Lower lobe of right lung (tissue), 2 donors: ENCODE data around the gene MAGED2. TPM values are rescaled to one million over a fixed set of nuclear protein-coding genes. Genes with fewer than 3 reads are reported as not detected.

Experiments used
- ATAC-seq, 2 donors: fragments of 200-7000 bp; cut with Tn5 transposase; one replicate each; pipeline ENCODE4 v1.9.1; 2020 to 2022; ENCODE audit warnings: mild to moderate bottlenecking in 2 of 2, moderate library complexity in 2 of 2
- DNase-seq: peaks from one replicate; pipeline ENCODE4 v3.0.0-alpha.2; 2020
- H3K27ac ChIP-seq: fragments of 200-600 bp; one replicate; pipeline ENCODE4 v1.8.0; 2022
- H3K27me3 ChIP-seq: fragments of 200-600 bp; one replicate; pipeline ENCODE4 v1.8.0; 2022; ENCODE audit warnings: low read depth
- H3K36me3 ChIP-seq: fragments of 200-600 bp; one replicate; pipeline ENCODE4 v1.8.0; 2022; ENCODE audit warnings: mild to moderate bottlenecking
- H3K4me1 ChIP-seq: fragments of 200-600 bp; one replicate; pipeline ENCODE4 v1.8.0; 2022
- H3K4me3 ChIP-seq: fragments of 200-600 bp; one replicate; pipeline ENCODE4 v1.8.0; 2022; ENCODE audit warnings: mild to moderate bottlenecking
- H3K9me3 ChIP-seq: fragments of 200-600 bp; one replicate; pipeline ENCODE4 v1.8.0; 2022
- CTCF ChIP-seq: fragments of 200-600 bp; IDR thresholded peaks from one replicate; pipeline ENCODE4 v1.8.0; 2022; ENCODE audit warnings: antibody characterized with exemption, mild to moderate bottlenecking
- intact Hi-C: fragments of 100-400 bp; cut with DNase I; formaldehyde crosslinking; loops from one replicate; pipeline ENCODE4 v1.11.0; 2022
- total RNA-seq: library from RNA; stranded (reverse); fragmentation: NEBNext Ultra II Directional; extraction: Animal tissue kit (Norgen Biotek cat#: 25700); gene quantifications from one replicate; pipeline ENCODE4 v1.2.1, GENCODE V29; 2021
- donor health status: DM: no; HTN: yes; CAD: no; lungs with severe emphysema.

MAGED2 gene
- total RNA-seq, 1 donor from 2014 or later, result 88.3 TPM

- DNase-seq (no peak), ATAC-seq (no peak)
- intact Hi-C loops, result no loop called here
- peaks cover under 1% of the 10 kb centered on the region for H3K36me3 ChIP-seq
- H3K27ac ChIP-seq, result no peak overlapping the region
- no peaks in the 10 kb centered on the region for H3K27me3 ChIP-seq
- H3K4me1 ChIP-seq, result no peaks in the 10 kb centered on the region
- no peak overlapping the region for H3K4me3 ChIP-seq
- no peak for TF ChIP-seq CTCF
- no peaks in the 10 kb centered on the region for H3K9me3 ChIP-seq
Measured at GRCh38 chrX:54820737-54821136, 13.2 kb downstream of the MAGED2 start.

- Histone ChIP-seq H3K27ac (no peak overlapping the region), H3K4me1 (no peaks in the 10 kb centered on the region), H3K27me3 (no peaks in the 10 kb centered on the region), H3K9me3 (no peaks in the 10 kb centered on the region), H3K36me3 (no peaks in the 10 kb centered on the region), H3K4me3 (no peak overlapping the region)
- no peak for TF ChIP-seq CTCF
- DNase-seq (no peak), ATAC-seq (no peak)
- intact Hi-C loops, result no loop called here
Measured at GRCh38 chrX:54821310-54821709, 13.8 kb downstream of the MAGED2 start.

- no peaks in the 10 kb centered on the region for H3K36me3 ChIP-seq
- H3K4me1 ChIP-seq, result no peaks in the 10 kb centered on the region
- intact Hi-C loops, result no loop called here
- no peak overlapping the region for H3K27ac ChIP-seq
- H3K27me3 ChIP-seq, result no peaks in the 10 kb centered on the region
- DNase-seq, result no peak
- no peaks in the 10 kb centered on the region for H3K9me3 ChIP-seq
- ATAC-seq, result no peak
- no peak overlapping the region for H3K4me3 ChIP-seq
- no peak for TF ChIP-seq CTCF
Measured at GRCh38 chrX:54824195-54824594, 16.6 kb downstream of the MAGED2 start.

- Histone ChIP-seq H3K9me3 (no peaks in the 10 kb centered on the region), H3K27ac (no peak overlapping the region), H3K36me3 (no peaks in the 10 kb centered on the region), H3K4me3 (no peak overlapping the region), H3K27me3 (no peaks in the 10 kb centered on the region), H3K4me1 (no peaks in the 10 kb centered on the region)
- no peak for TF ChIP-seq CTCF
- DNase-seq (no peak), ATAC-seq (no peak)
- intact Hi-C loops, result no loop called here
Measured at GRCh38 chrX:54824722-54825121, 17.2 kb downstream of the MAGED2 start.

- no peaks in the 10 kb centered on the region for H3K4me1 ChIP-seq
- ATAC-seq (no peak), DNase-seq (no peak)
- no peak overlapping the region for H3K4me3 ChIP-seq
- TF ChIP-seq CTCF, result no peak
- no peaks in the 10 kb centered on the region for H3K36me3 ChIP-seq
- no peaks in the 10 kb centered on the region for H3K27me3 ChIP-seq
- H3K9me3 ChIP-seq, result no peaks in the 10 kb centered on the region
- intact Hi-C loops, result no loop called here
- no peak overlapping the region for H3K27ac ChIP-seq
Measured at GRCh38 chrX:54825716-54826438, 18.3 kb downstream of the MAGED2 start.
